NT2/D1 (cell line): ENCODE results near the gene ANKRD61.
"Not testable (repeated sequence)": the region's sequence is repeated elsewhere in the genome, so short reads cannot be mapped to it uniquely, and the experiment has no call there.

Source experiments
- SUZ12 ChIP-seq: IDR thresholded peaks from 2 replicates; pipeline ENCODE4 v1.6.1; 2011; ENCODE audit not compliant: insufficient read length, insufficient read depth; ENCODE audit errors: extremely low read depth
- ZNF274 ChIP-seq: IDR thresholded peaks from 2 replicates; pipeline ENCODE4 v1.6.1; 2011; ENCODE audit warnings: mild to moderate bottlenecking, low read depth, low read length

DNA sequence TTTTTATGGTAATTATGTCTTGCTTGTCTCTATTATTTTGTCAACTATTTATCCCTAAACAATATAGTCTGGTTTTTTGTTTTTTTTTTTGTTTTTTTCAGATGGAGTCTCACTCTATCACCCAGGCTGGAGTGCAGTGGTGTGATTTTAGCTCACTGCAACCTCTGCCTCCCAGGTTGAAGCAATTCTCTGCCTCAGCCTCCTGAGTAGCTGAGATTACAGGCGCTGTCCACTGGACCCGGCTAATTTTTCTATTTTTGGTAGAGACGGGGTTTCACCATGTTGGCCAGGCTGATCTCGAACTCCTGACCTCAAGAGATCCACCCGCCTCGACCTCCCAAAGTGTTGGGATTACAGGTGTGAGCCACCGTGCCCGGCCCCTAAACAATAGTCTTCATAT, 20.8 kb upstream of the ANKRD61 start:
- TF ChIP-seq ZNF274, SUZ12: not testable (repeated sequence)
